IMR-90 (cell line): Measurements from ENCODE around the gene IFIT5. TPM values are rescaled to one million over a fixed set of nuclear protein-coding genes. Genes with fewer than 3 reads are reported as not detected.

Source experiments
- ATAC-seq: fragments of 200-7000 bp; cut with Tn5 transposase; 2 replicates; pipeline ENCODE4 v1.9.1; 2020; ENCODE audit warnings: low read depth, mild to moderate bottlenecking, moderate library complexity
- BruUV-seq: library from RNA; stranded (reverse); fragments of 400-500 nt; replicated peaks from 2 replicates; lab custom pipeline; 2021; lab: Mats Ljungman, UMichigan
- CTCF ChIA-PET: fragments of 300-600 bp; formaldehyde crosslinking; extraction: SDS; loops from one replicate; lab custom pipeline; 2021; ENCODE audit warnings: antibody characterized with exemption; lab: Yijun Ruan, JAX
- POLR2A ChIA-PET: fragments of 300-600 bp; sonication (Branson Sonifier 250); formaldehyde crosslinking; loops from one replicate; lab custom pipeline; 2022; ENCODE audit warnings: antibody characterized with exemption; ENCODE audit not compliant: unreplicated experiment; lab: Charles Lee
- DNase-seq: peaks from one replicate; pipeline ENCODE4 v3.0.0; 2013
- H2AFZ ChIP-seq: replicated peaks from 2 replicates; pipeline ENCODE3; 2013; ENCODE audit warnings: low read length, mild to moderate bottlenecking; ENCODE audit not compliant: poor library complexity
- H2AK5ac ChIP-seq: 2 replicates; pipeline ENCODE4 v1.6.1; 2013; ENCODE audit warnings: low read depth, low read length, inconsistent platforms
- H2AK9ac ChIP-seq: replicated peaks from 2 replicates; pipeline ENCODE3; 2013; ENCODE audit warnings: mild to moderate bottlenecking, low read depth, low read length, moderate library complexity; ENCODE audit not compliant: poor library complexity
- H2BK120ac ChIP-seq: 2 replicates; pipeline ENCODE4 v1.6.1; 2013; ENCODE audit warnings: low read depth, low read length, inconsistent platforms
- H2BK15ac ChIP-seq: 3 replicates; pipeline ENCODE4 v1.6.1; 2013; ENCODE audit warnings: low read depth, low read length, inconsistent platforms
- H2BK20ac ChIP-seq: 2 replicates; pipeline ENCODE4 v1.6.1; 2013; ENCODE audit warnings: low read depth, mild to moderate bottlenecking, inconsistent platforms, low read length, moderate library complexity
- H2BK5ac ChIP-seq: 2 replicates; pipeline ENCODE4 v1.6.1; 2013; ENCODE audit warnings: mild to moderate bottlenecking, low read depth, low read length, inconsistent platforms; ENCODE audit not compliant: poor library complexity, severe bottlenecking
- H3K14ac ChIP-seq: replicated peaks from 2 replicates; pipeline ENCODE4 v1.6.1; 2013; ENCODE audit warnings: low read depth, low read length, inconsistent platforms
- H3K18ac ChIP-seq: 2 replicates; pipeline ENCODE4 v1.6.1; 2013; ENCODE audit warnings: low read depth, low read length, control low read depth
- H3K23ac ChIP-seq: 2 replicates; pipeline ENCODE4 v1.6.1; 2013; ENCODE audit warnings: low read depth, low read length, inconsistent platforms
- H3K27ac ChIP-seq: 2 replicates; pipeline ENCODE4 v1.5.1; 2013; ENCODE audit warnings: mild to moderate bottlenecking, control low read depth, low read length; ENCODE audit not compliant: insufficient read depth
- H3K27me3 ChIP-seq: 2 replicates; pipeline ENCODE4 v1.6.1; 2013; ENCODE audit warnings: low read length; ENCODE audit not compliant: control insufficient read depth, insufficient read depth
- H3K36me3 ChIP-seq: 2 replicates; pipeline ENCODE4 v1.6.1; 2013; ENCODE audit warnings: low read length, mixed read lengths; ENCODE audit not compliant: control insufficient read depth, insufficient read depth
- H3K4ac ChIP-seq: 2 replicates; pipeline ENCODE4 v1.6.1; 2013; ENCODE audit warnings: low read depth, low read length, inconsistent platforms
- H3K4me1 ChIP-seq: 2 replicates; pipeline ENCODE4 v1.6.1; 2013; ENCODE audit warnings: low read length, mixed read lengths; ENCODE audit not compliant: control insufficient read depth, insufficient read depth
- H3K4me2 ChIP-seq: 2 replicates; pipeline ENCODE4 v1.6.1; 2013; ENCODE audit warnings: low read depth, mild to moderate bottlenecking, control low read depth, low read length, moderate library complexity
- H3K4me3 ChIP-seq: 2 replicates; pipeline ENCODE4 v1.5.1; 2013; ENCODE audit warnings: low read depth, mild to moderate bottlenecking, control low read depth, low read length, moderate library complexity; ENCODE audit not compliant: insufficient read depth
- H3K56ac ChIP-seq: 2 replicates; pipeline ENCODE4 v1.6.1; 2013; ENCODE audit warnings: low read length, inconsistent platforms; ENCODE audit not compliant: insufficient read depth; ENCODE audit errors: extremely low read depth
- H3K79me1 ChIP-seq, 2 experiments: 2 replicates each; pipeline ENCODE4 v1.6.1; 2013; ENCODE audit warnings: low read length in 2 of 2, inconsistent platforms in 1 of 2, low read depth in 1 of 2
- H3K9ac ChIP-seq: 2 replicates; pipeline ENCODE4 v1.6.1; 2013; ENCODE audit warnings: low read depth, low read length, control low read depth
- H3K9me1 ChIP-seq: 2 replicates; pipeline ENCODE4 v1.6.1; 2013; ENCODE audit warnings: low read length, inconsistent platforms; ENCODE audit not compliant: insufficient read depth
- H3K9me3 ChIP-seq: 2 replicates; pipeline ENCODE4 v1.6.1; 2013; ENCODE audit warnings: low read length; ENCODE audit not compliant: control insufficient read depth, insufficient read depth
- H4K20me1 ChIP-seq: 2 replicates; pipeline ENCODE4 v1.6.1; 2013; ENCODE audit warnings: low read length, inconsistent platforms; ENCODE audit not compliant: insufficient read depth
- H4K5ac ChIP-seq: 2 replicates; pipeline ENCODE4 v1.6.1; 2013; ENCODE audit warnings: mild to moderate bottlenecking, low read depth, low read length, control low read depth
- H4K8ac ChIP-seq, 2 experiments: 2 replicates each; pipeline ENCODE4 v1.6.1; 2013; ENCODE audit warnings: low read depth in 2 of 2, low read length in 2 of 2, control low read depth in 1 of 2, inconsistent platforms in 1 of 2
- H4K91ac ChIP-seq: 2 replicates; pipeline ENCODE4 v1.6.1; 2013; ENCODE audit warnings: low read depth, low read length, inconsistent platforms; ENCODE audit not compliant: insufficient read depth
- FOS ChIP-seq: fragments of 150-350 bp; IDR thresholded peaks from 2 replicates; pipeline ENCODE4 v1.6.1; 2016; ENCODE audit warnings: low read depth, low read length
- MAFK ChIP-seq: IDR thresholded peaks from 2 replicates; pipeline ENCODE4 v1.6.1; 2012; ENCODE audit warnings: low read depth, low read length, improper control_type of control experiment
- MAZ ChIP-seq: IDR thresholded peaks from 2 replicates; pipeline ENCODE4 v1.6.1; 2012; ENCODE audit warnings: low read depth, mild to moderate bottlenecking, low read length, improper control_type of control experiment, moderate library complexity, borderline replicate concordance
- POLR2A ChIP-seq: IDR thresholded peaks from 2 replicates; pipeline ENCODE4 v1.6.1; 2012; ENCODE audit warnings: mild to moderate bottlenecking, low read depth, low read length
- RFX5 ChIP-seq: IDR thresholded peaks from 2 replicates; pipeline ENCODE4 v1.8.0; 2012; ENCODE audit warnings: low read depth, mild to moderate bottlenecking, low read length, moderate library complexity
- USF2 ChIP-seq: fragments of 150-350 bp; IDR thresholded peaks from 2 replicates; pipeline ENCODE4 v1.6.1; 2017; ENCODE audit warnings: mild to moderate bottlenecking, antibody characterized with exemption, low read length, low read depth
- WGBS, 2 experiments: methylation state at CpG; one replicate each; pipeline versions ENCODE4 v1.1.5 to v1.1.7; 2013; ENCODE audit warnings: missing lambda C conversion rate in 2 of 2; ENCODE audit not compliant: insufficient read length in 1 of 2; ENCODE audit errors: extremely low coverage in 2 of 2; 5-methylcytosine and 5-hydroxymethylcytosine counted together
- dilution Hi-C: fragments of 300-500 bp; cut with HindIII; formaldehyde crosslinking; loops from one replicate; pipeline ENCODE4 v1.14.3; 2018; ENCODE audit warnings: low sequenced_read_pairs; ENCODE audit not compliant: unreplicated experiment
- in situ Hi-C: fragments of 300-500 bp; cut with MboI; formaldehyde crosslinking; loops from 3 replicates; pipeline ENCODE4 v1.14.3; 2019; ENCODE audit warnings: low sequenced_read_pairs, inconsistent platforms, mixed read lengths
- intact Hi-C: fragments of 100-400 bp; cut with micrococcal nuclease; formaldehyde crosslinking; loops from 2 replicates; pipeline ENCODE4 v1.10.0; 2022
- polyA plus RNA-seq, 3 experiments: library from polyadenylated mRNA; depleted of rRNA; stranded (reverse); fragments of >200 nt; gene quantifications; 2 replicates each; pipeline ENCODE4 v1.2.3, GENCODE V29; 2012; ENCODE audit warnings: low replicate concordance in 1 of 3
- total RNA-seq: library from RNA; depleted of rRNA; stranded (reverse); fragments of >200 nt; gene quantifications from 2 replicates; pipeline ENCODE4 v1.2.3, GENCODE V29; 2012

Gene IFIT5
- total and polyA plus RNA-seq, 2 of the 4 experiments (the other 2 are of a cell fraction), result 5.2 to 18.1 TPM

DNA sequence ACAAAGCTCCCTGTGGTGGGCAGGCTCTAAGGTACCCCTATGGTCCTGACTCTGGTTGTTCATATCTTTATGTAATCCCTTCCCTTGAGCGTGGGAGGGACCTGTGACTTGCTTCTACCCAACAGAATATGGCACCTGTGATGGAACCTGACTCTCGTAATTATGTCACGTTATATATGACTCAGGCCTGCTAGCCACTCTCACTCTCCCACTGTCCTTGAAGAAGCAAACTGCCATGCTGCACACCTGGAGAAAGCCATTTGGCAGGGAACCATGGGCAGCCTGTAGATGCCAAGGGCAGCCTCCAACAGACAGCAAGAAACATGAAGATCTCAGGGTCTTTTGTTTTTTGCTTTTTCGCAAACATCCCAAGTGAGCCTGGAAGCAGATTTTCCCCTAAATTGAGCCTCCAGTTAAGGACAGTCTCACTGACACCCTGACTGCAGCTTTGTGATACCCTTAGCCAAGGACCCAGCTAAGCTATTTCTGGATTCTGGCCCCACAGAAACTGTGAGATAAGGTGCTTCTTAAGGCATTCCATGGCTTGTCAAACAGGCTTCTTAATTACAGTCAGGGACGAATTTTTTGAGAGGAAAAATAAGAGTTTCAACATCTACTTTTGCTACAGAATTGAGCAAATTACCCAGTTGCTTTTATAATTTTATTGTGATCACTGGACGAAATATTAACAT is 49.6 kb downstream of the IFIT5 start:
- no peak overlapping the region for H2BK20ac ChIP-seq
- H2AK9ac ChIP-seq, result no peak overlapping the region
- no peaks in the 10 kb centered on the region for H3K79me1 ChIP-seq
- TF ChIP-seq FOS (no peak), MAZ (no peak), POLR2A (no peak), RFX5 (no peak), USF2 (no peak), MAFK (no peak)
- peak overlapping the region; percentile 20 for H2AK5ac ChIP-seq
- no TSS peak for BruUV-seq
- no peaks in the 10 kb centered on the region for H3K36me3 ChIP-seq
- no peaks in the 10 kb centered on the region for H4K20me1 ChIP-seq
- no peak overlapping the region for H2AFZ ChIP-seq
- 80% methylated on average over 1 of the region's 6 CpGs; no CpG with 5 or more reads in 1 of the 2 experiments for WGBS, 2 experiments
- no peak overlapping the region for H3K23ac ChIP-seq
- no peak overlapping the region for H4K5ac ChIP-seq
- CTCF ChIA-PET, result no interaction called here
- in situ Hi-C loops, result no loop called here
- 0 out of 2 replicates have a peak overlapping the region, but pooled peaks have one; percentile 23 for H3K18ac ChIP-seq
- DNase-seq (no peak), ATAC-seq (no peak)
- H3K27me3 ChIP-seq, result no peaks in the 10 kb centered on the region
- no peaks in the 10 kb centered on the region for H3K9me3 ChIP-seq
- H3K4me1 ChIP-seq, result peaks cover 4% of the 10 kb centered on the region
- H3K56ac ChIP-seq, result no peak overlapping the region; the same call in 1 of the 2 replicates
- dilution Hi-C loops, result no loop called here
- H3K14ac ChIP-seq, result peak overlapping the region; percentile 29; the same call in 1 of the 2 replicates
- peaks cover 10% of the 10 kb centered on the region for H3K9me1 ChIP-seq
- H3K27ac ChIP-seq, result no peak overlapping the region
- H2BK5ac ChIP-seq, result no peak overlapping the region
- no peak overlapping the region for H4K8ac ChIP-seq
- no peak overlapping the region for H3K4me2 ChIP-seq
- H2BK15ac ChIP-seq, result peak overlapping the region; percentile 2; the same call in 1 of the 3 replicates
- no peak overlapping the region for H3K4me3 ChIP-seq
- no peak overlapping the region for H4K91ac ChIP-seq
- no peak overlapping the region for H3K9ac ChIP-seq
- peak overlapping the region; percentile 22; the same call in 1 of the 2 replicates for H2BK120ac ChIP-seq
- intact Hi-C loops, result no loop called here
- POLR2A ChIA-PET, result no interaction called here
- H3K4ac ChIP-seq, result peak overlapping the region; percentile 22; the same call in 1 of the 2 replicates
